T-cell (primary cell): ENCODE results near the gene LY6G5C. TPM values are rescaled to one million over a fixed set of nuclear protein-coding genes. Genes with fewer than 3 reads are reported as not detected.

Experiments
- ATAC-seq, 4 experiments: fragments of 200-7000 bp in 3 of 4; fragments of 150-1000 bp in 1 of 4; cut with Tn5 transposase; replicated peaks in 1 of 4; 1 replicate in 3 of 4; 2 replicates in 1 of 4; pipeline ENCODE4 v1.10.0; 2021; ENCODE audit warnings: moderate library complexity in 3 of 4, mild to moderate bottlenecking in 2 of 4, moderate number of reproducible peaks in 1 of 4
- CTCF ChIA-PET, 2 donors: fragments of 300-600 bp; sonication (Branson Sonifier 250); formaldehyde crosslinking; loops; one replicate each; lab custom pipeline; 2022; ENCODE audit warnings: antibody characterized with exemption in 2 of 2; lab: Charles Lee
- POLR2A ChIA-PET, 2 donors: fragments of 300-600 bp; sonication (Branson Sonifier 250); formaldehyde crosslinking; loops; one replicate each; lab custom pipeline; 2022; ENCODE audit warnings: antibody characterized with exemption in 2 of 2; lab: Charles Lee
- DNase-seq, 35 experiments: peaks; one replicate each; pipeline versions ENCODE4 v3.0.0 to v3.0.0-alpha.2; 2013 to 2023
- H3K27ac ChIP-seq: one replicate; pipeline ENCODE4 v1.5.1; 2013; ENCODE audit warnings: low read length
- H3K27me3 ChIP-seq, 2 experiments: replicated peaks in 1 of 2; 1 replicate in 1 of 2; 2 replicates in 1 of 2; pipeline versions ENCODE4 v1.6.1 to v1.7.0; 2013; ENCODE audit warnings: low read length in 1 of 2, mixed read lengths in 1 of 2; ENCODE audit not compliant: control insufficient read depth in 2 of 2, insufficient read depth in 2 of 2; ENCODE audit errors: extremely low read depth in 1 of 2
- H3K36me3 ChIP-seq, 2 donors: 1 replicate in 1 of 2; 2 replicates in 1 of 2; pipeline versions ENCODE4 v1.6.1 to v1.7.0; 2013; ENCODE audit warnings: low read length in 1 of 2; ENCODE audit not compliant: control insufficient read depth in 2 of 2, insufficient read depth in 1 of 2; ENCODE audit errors: extremely low read depth in 1 of 2
- H3K4me1 ChIP-seq, 2 experiments: 1 replicate in 1 of 2; 2 replicates in 1 of 2; pipeline versions ENCODE4 v1.6.1 to v1.7.0; 2013; ENCODE audit warnings: low read length in 2 of 2, mixed read lengths in 1 of 2; ENCODE audit not compliant: insufficient read depth in 2 of 2, control insufficient read depth in 1 of 2; ENCODE audit errors: extremely low read depth in 1 of 2
- H3K4me3 ChIP-seq, 2 donors: 1 replicate in 1 of 2; 2 replicates in 1 of 2; pipeline versions ENCODE4 v1.5.1 to v1.7.0; 2013; ENCODE audit warnings: mild to moderate bottlenecking in 2 of 2, low read length in 1 of 2, moderate library complexity in 1 of 2; ENCODE audit not compliant: control insufficient read depth in 1 of 2; ENCODE audit errors: extremely low read depth in 1 of 2
- H3K9me3 ChIP-seq: 2 replicates; pipeline ENCODE4 v1.7.0; 2013
- H3K27ac Mint-ChIP-seq, 2 donors: one replicate each; pipeline ENCODE4 v1.8.0; 2020 to 2021; ENCODE audit warnings: mild to moderate bottlenecking in 2 of 2, mixed read lengths in 2 of 2
- H3K27me3 Mint-ChIP-seq, 2 donors: one replicate each; pipeline ENCODE4 v1.8.0; 2021 to 2022; ENCODE audit warnings: mixed read lengths in 2 of 2
- H3K36me3 Mint-ChIP-seq: one replicate; pipeline ENCODE4 v1.8.0; 2021; ENCODE audit warnings: mixed read lengths
- H3K4me1 Mint-ChIP-seq, 3 donors: one replicate each; pipeline ENCODE4 v1.8.0; 2020 to 2022; ENCODE audit warnings: mixed read lengths in 3 of 3, mild to moderate bottlenecking in 1 of 3
- H3K4me3 Mint-ChIP-seq, 3 donors: one replicate each; pipeline ENCODE4 v1.8.0; 2020 to 2022; ENCODE audit warnings: mild to moderate bottlenecking in 3 of 3, mixed read lengths in 3 of 3, moderate library complexity in 3 of 3
- H3K9me3 Mint-ChIP-seq, 3 donors: one replicate each; pipeline ENCODE4 v1.8.0; 2020 to 2022; ENCODE audit warnings: mixed read lengths in 3 of 3
- WGBS: methylation state at CpG from one replicate; pipeline ENCODE4 v1.1.5; 2013; ENCODE audit warnings: missing lambda C conversion rate; ENCODE audit not compliant: insufficient coverage; 5-methylcytosine and 5-hydroxymethylcytosine counted together
- total RNA-seq, 35 experiments: library from RNA in 6 of 35; stranded (reverse) in 6 of 35; fragments of 120-200 nt in 1 of 35; gene quantifications; one replicate each; pipeline versions ENCODE4 v1.2.1 to v1.2.4 and lab custom pipeline; 2013 to 2026

Gene LY6G5C
- total RNA-seq, 5 donors from 2014 or later (not counting 1 experiment from before 2014, with no cell fraction given) = 0.75 to 8.8 (median 5.8) TPM

DNA sequence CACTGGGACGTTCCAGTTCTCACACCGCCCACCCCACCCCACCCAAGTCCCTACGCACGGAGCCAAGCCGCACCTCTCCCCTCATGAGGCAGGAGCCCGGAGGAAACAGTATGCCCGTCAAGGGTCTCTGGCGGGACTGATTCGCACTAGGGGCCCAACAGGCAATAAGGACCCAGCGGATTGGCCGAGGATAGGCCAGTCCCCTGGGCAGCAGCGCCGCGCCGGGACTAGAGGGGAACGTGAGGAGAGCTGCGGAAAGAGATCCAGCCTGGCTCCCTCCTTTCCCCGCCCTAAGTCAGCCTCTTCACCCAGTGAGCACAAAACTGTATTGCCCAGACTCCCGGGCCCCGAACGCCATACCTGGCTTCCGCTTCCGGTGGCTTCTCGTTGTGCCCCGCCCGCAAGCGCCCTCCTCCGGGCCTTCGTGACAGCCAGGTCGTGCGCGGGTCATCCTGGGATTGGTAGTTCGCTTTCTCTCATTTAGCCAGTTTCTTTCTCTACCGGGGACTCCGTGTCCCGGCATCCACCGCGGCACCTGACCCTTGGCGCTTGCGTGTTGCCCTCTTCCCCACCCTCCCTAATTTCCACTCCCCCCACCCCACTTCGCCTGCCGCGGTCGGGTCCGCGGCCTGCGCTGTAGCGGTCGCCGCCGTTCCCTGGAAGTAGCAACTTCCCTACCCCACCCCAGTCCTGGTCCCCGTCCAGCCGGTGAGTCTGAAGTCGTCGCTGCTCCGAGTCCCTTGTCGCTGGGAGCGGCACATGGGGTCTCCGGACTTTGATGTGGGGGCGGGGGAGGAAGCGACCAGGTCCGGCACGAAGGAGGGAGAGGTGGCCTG, 15.1 kb downstream of the LY6G5C start, which contains the start of gene CSNK2B:
CSNK2B (plus strand) TSS at position 580 of the 836 bp plus-strand sequence. CDS start 752 bp downstream, outside the sequence.
- peak within 1 kb of the TSS; percentile 94 to 97 (median 95) for H3K4me3 Mint-ChIP-seq
- CTCF ChIA-PET = interaction anchor here (0.5 to 1.2 kb wide), 7 partner anchors 13 to 220 kb away, joined by 3 to 10 read pairs (median 3); partner anchors contain the start of genes ABHD16A (in 1 of the 2), BAG6 (in 1 of the 2) and NEU1 (in 1 of the 2)
- H3K27me3 Mint-ChIP-seq = no peaks in the 10 kb centered on the region
- H3K36me3 Mint-ChIP-seq = peaks cover 43% of the 10 kb centered on the region
- Histone ChIP-seq H3K4me1 (peaks cover 19 to 63% of the 10 kb centered on the region in 2 experiments), H3K27me3 (no peaks in the 10 kb centered on the region), H3K36me3 (peaks cover 18 to 55% of the 10 kb centered on the region in 2 donors), H3K9me3 (no peaks in the 10 kb centered on the region), H3K4me3 (peak within 1 kb of the TSS; percentile 86 to 90), H3K27ac (peak within 1 kb of the TSS; percentile 97)
- POLR2A ChIA-PET = interaction anchor here (0.6 to 1.2 kb wide), 4 partner anchors 14 to 197 kb away, joined by 4 to 11 read pairs (median 6); partner anchors contain the start of genes BAG6 (in 1 of the 2) and NEU1 (in 1 of the 2)
- DNase-seq (peak; percentile 94 to 99 (median 98)), ATAC-seq (peak; percentile 87 to 93 (median 88))
- peak within 1 kb of the TSS; percentile 98 to 99 for H3K27ac Mint-ChIP-seq
- no peaks in the 10 kb centered on the region for H3K9me3 Mint-ChIP-seq
- under 1% methylated on average over 50 of the region's 63 CpGs for WGBS
- peaks cover 57 to 69% (median 64%) of the 10 kb centered on the region in 3 donors for H3K4me1 Mint-ChIP-seq

GRCh38 chr6:31664790-31665500, 15.9 kb downstream of the LY6G5C start, which contains the start of gene GPANK1:
Gene GPANK1, minus strand, starts transcription at chr6:31664997. Its CDS starts 519 bp downstream, at chr6:31664478.
- POLR2A ChIA-PET = interaction anchor here (0.6 to 1.2 kb wide), 4 partner anchors 13 to 198 kb away, joined by 3 to 11 read pairs (median 4); partner anchors contain the start of genes BAG6 (in 1 of the 2) and NEU1 (in 1 of the 2)
- H3K4me1 Mint-ChIP-seq = peaks cover 62 to 73% (median 68%) of the 10 kb centered on the region in 3 donors

GRCh38 chr6:31663961-31664789, 16.7 kb downstream of the LY6G5C start:
- H3K4me1 ChIP-seq = peaks cover 24 to 71% of the 10 kb centered on the region in 2 experiments
- ChIA-PET POLR2A (interaction anchor here (0.5 to 1.6 kb wide), 7 partner anchors 10 to 199 kb away, joined by 3 to 11 read pairs (median 5); partner anchors contain the start of genes BAG6 (in 1 of the 2) and NEU1 (in 1 of the 2)), CTCF (interaction anchor here (0.8 to 1.6 kb wide), 6 partner anchors 10 to 198 kb away, joined by 3 to 10 read pairs (median 4); partner anchors contain the start of genes ABHD16A (in 1 of the 2), BAG6 (in 1 of the 2) and NEU1 (in 1 of the 2))
- H3K4me3 ChIP-seq = peak overlapping the region; percentile 86 to 90
- DNase-seq (peak in 1 of 35 experiments; percentile 34), ATAC-seq (no peak)
- WGBS = 35% methylated on average over 10 of the region's 17 CpGs
- H3K36me3 Mint-ChIP-seq = peaks cover 38% of the 10 kb centered on the region
- peaks cover 12 to 39% of the 10 kb centered on the region in 2 donors for H3K36me3 ChIP-seq
- H3K27ac ChIP-seq = peak overlapping the region; percentile 97
- peaks cover 70 to 81% (median 74%) of the 10 kb centered on the region in 3 donors for H3K4me1 Mint-ChIP-seq
- H3K27me3 Mint-ChIP-seq = no peaks in the 10 kb centered on the region
- H3K4me3 Mint-ChIP-seq = peak overlapping the region; percentile 94 to 97 (median 95)
- H3K9me3 ChIP-seq = no peaks in the 10 kb centered on the region
- no peaks in the 10 kb centered on the region for H3K27me3 ChIP-seq
- H3K27ac Mint-ChIP-seq = peak overlapping the region; percentile 98 to 99
- no peaks in the 10 kb centered on the region for H3K9me3 Mint-ChIP-seq

More at GRCh38 chr6:31664790-31665500, 15.9 kb downstream of the LY6G5C start, which contains the start of gene GPANK1:
- peak; percentile 77 to 97 (median 89) for DNase-seq
- Mint-ChIP-seq H3K27me3 (no peaks in the 10 kb centered on the region), H3K4me3 (peak within 1 kb of the TSS; percentile 94 to 97 (median 95)), H3K9me3 (no peaks in the 10 kb centered on the region), H3K27ac (peak within 1 kb of the TSS; percentile 98 to 99), H3K36me3 (peaks cover 38% of the 10 kb centered on the region)
- H3K4me1 ChIP-seq = peaks cover 19 to 67% of the 10 kb centered on the region in 2 experiments
- no peaks in the 10 kb centered on the region for H3K9me3 ChIP-seq
- under 1% methylated on average over 27 of the region's 39 CpGs for WGBS
- ATAC-seq = peak; percentile 34 to 48 (median 42)
- no peaks in the 10 kb centered on the region for H3K27me3 ChIP-seq
- peak within 1 kb of the TSS; percentile 97 for H3K27ac ChIP-seq
- peaks cover 18 to 47% of the 10 kb centered on the region in 2 donors for H3K36me3 ChIP-seq
- H3K4me3 ChIP-seq = peak within 1 kb of the TSS; percentile 86 to 90
- CTCF ChIA-PET = interaction anchor here (0.5 to 1.1 kb wide), 7 partner anchors 11 to 198 kb away, joined by 3 to 10 read pairs (median 3); partner anchors contain the start of genes ABHD16A (in 1 of the 2), BAG6 (in 1 of the 2) and NEU1 (in 1 of the 2)

DNA sequence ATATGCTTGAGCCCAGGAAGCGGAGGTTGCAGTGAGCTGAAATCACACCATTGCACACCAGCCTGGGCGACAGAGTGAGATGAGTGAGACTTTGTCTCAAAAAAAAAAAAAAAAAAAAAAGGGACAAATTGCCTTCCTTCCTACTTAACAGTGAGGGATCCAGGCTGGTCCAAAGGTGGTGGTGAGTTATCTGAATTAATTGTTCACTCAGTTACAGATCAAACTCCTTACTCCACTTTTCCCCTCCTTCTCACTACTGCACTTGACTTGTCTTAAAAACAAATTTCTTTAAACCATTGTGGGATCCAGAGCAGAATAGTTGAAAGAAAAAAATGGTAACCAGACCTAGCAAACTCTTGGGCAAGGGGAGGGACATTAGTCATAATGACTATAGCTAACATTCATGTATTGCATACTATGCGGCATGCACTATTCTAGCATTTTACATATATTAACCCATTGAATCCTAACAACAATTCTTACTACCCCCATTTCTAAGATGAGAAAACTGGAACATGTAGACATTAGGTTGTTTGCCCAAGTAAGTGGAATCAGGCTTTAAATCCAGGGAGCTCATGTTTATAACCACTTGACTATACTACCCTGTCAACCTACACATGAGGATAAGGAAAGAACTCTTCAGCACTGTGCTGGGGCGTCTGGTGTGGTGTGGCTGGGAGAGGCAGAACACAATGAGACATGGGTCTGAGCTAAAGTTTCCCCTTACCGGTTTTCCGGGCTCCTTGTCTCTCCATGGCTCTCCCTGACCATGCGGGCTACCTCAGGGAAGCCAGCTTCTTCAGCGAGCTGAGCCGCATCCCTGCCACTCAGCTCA, 17.5 kb downstream of the LY6G5C start:
- Histone ChIP-seq H3K4me3 (peak overlapping the region; percentile 86 to 90), H3K4me1 (peaks cover 28 to 75% of the 10 kb centered on the region in 2 experiments), H3K27ac (no peak overlapping the region), H3K27me3 (no peaks in the 10 kb centered on the region), H3K36me3 (peaks cover 5 to 32% of the 10 kb centered on the region in 2 donors), H3K9me3 (no peaks in the 10 kb centered on the region)
- Mint-ChIP-seq H3K27me3 (no peaks in the 10 kb centered on the region), H3K9me3 (no peaks in the 10 kb centered on the region), H3K27ac (peak overlapping the region; percentile 98 to 99), H3K4me1 (peaks cover 76 to 83% (median 78%) of the 10 kb centered on the region in 3 donors), H3K36me3 (peaks cover 31% of the 10 kb centered on the region), H3K4me3 (peak overlapping the region; percentile 94 to 97 (median 95))
- CTCF ChIA-PET = interaction anchor here in 1 of 2 donors (0.6 to 1.6 kb wide), 3 partner anchors 10 to 173 kb away, joined by 3 to 9 read pairs (median 5); no protein-coding TSS in a partner anchor
- POLR2A ChIA-PET = interaction anchor here (0.5 to 1.6 kb wide), 3 partner anchors 9 to 19 kb away, joined by 3 to 6 read pairs (median 5); no protein-coding TSS in a partner anchor
- 66% methylated on average over 5 of the region's 9 CpGs for WGBS
- ATAC-seq = no peak
- no peak for DNase-seq
